ENCODE data around the gene TIGD7. TPM values are rescaled to one million over a fixed set of nuclear protein-coding genes. Genes with fewer than 3 reads are reported as not detected.

The TIGD7 gene
- total RNA-seq, 1 donor from 2014 or later, result 26.4 TPM

Other genes with a start within 250 kb of the TIGD7 start
- gene IL32, start 239.8 kb downstream of the TIGD7 start, total RNA-seq, result 1.1 TPM
- not detected for gene ZSCAN10, start 206.1 kb downstream of the TIGD7 start, total RNA-seq
- gene ZNF205, start 192.8 kb downstream of the TIGD7 start, total RNA-seq, result 18.9 TPM
- gene ZNF213, start 170.4 kb downstream of the TIGD7 start, total RNA-seq, result 8.3 TPM
- 0.78 TPM for gene OR1F1, start 117.2 kb downstream of the TIGD7 start, total RNA-seq
- gene ZNF200, start 70.3 kb downstream of the TIGD7 start, total RNA-seq, result 17.9 TPM
- gene MEFV, start 48.8 kb downstream of the TIGD7 start, total RNA-seq, result 0.47 TPM
- gene ZNF263, start 21.9 kb downstream of the TIGD7 start, total RNA-seq, result 55.4 TPM
- 35.4 TPM for gene ZNF75A, start 67 bp upstream of the TIGD7 start, total RNA-seq
- gene OR2C1, start 50.5 kb upstream of the TIGD7 start, total RNA-seq, result 0.62 TPM
- gene ZSCAN32, start 95.6 kb upstream of the TIGD7 start, total RNA-seq, result 10.5 TPM
- gene ZNF174, start 95.8 kb upstream of the TIGD7 start, total RNA-seq, result 8.0 TPM
- gene ZNF597, start 138.1 kb upstream of the TIGD7 start, total RNA-seq, result 4.4 TPM
- gene NAA60, start 138.2 kb upstream of the TIGD7 start, total RNA-seq, result 12.2 TPM
- not detected for gene C16orf90, start 190.1 kb upstream of the TIGD7 start, total RNA-seq
- gene CLUAP1, start 195.6 kb upstream of the TIGD7 start, total RNA-seq, result 38.4 TPM

Measured in occipital lobe (tissue), 1 donor.